DND-41 (cell line): ENCODE results near the gene GTF2H4.
"Not testable (repeated sequence)": the region's sequence is repeated elsewhere in the genome, so short reads cannot be mapped to it uniquely, and the experiment has no call there.

Experiments used
- ATAC-seq: fragments of 200-7000 bp; cut with Tn5 transposase; 3 replicates; pipeline ENCODE4 v1.9.1; 2021; ENCODE audit warnings: low read depth; ENCODE audit not compliant: insufficient read depth
- DNase-seq: peaks from one replicate; pipeline ENCODE4 v3.0.0-alpha.2; 2020
- H2AFZ ChIP-seq: 2 replicates; pipeline ENCODE4 v1.6.0; 2012; ENCODE audit warnings: low read depth, low read length
- H3K27ac ChIP-seq: 2 replicates; pipeline ENCODE4 v1.5.1; 2012; ENCODE audit warnings: low read length, inconsistent platforms
- H3K27me3 ChIP-seq: fragments of 200-600 bp; sonication (generic); 2 replicates; pipeline ENCODE4 v1.6.0; 2012; ENCODE audit warnings: low read length, mild to moderate bottlenecking, inconsistent platforms; ENCODE audit not compliant: insufficient read depth, poor library complexity
- H3K36me3 ChIP-seq: 2 replicates; pipeline ENCODE4 v1.5.1; 2012; ENCODE audit warnings: low read length, inconsistent platforms; ENCODE audit not compliant: insufficient read depth
- H3K4me1 ChIP-seq: 2 replicates; pipeline ENCODE4 v1.5.1; 2012; ENCODE audit warnings: mild to moderate bottlenecking, low read length; ENCODE audit not compliant: insufficient read depth
- H3K4me2 ChIP-seq: 2 replicates; pipeline ENCODE4 v1.6.0; 2012; ENCODE audit warnings: mild to moderate bottlenecking, moderate library complexity, low read length, inconsistent platforms; ENCODE audit not compliant: insufficient read depth
- H3K4me3 ChIP-seq, 2 experiments: fragments of 200-600 bp in 1 of 2; shearing (Covaris generic) in 1 of 2; 2 replicates each; pipeline ENCODE4 v1.5.1; 2012 to 2016; ENCODE audit warnings: inconsistent platforms in 2 of 2, low read length in 2 of 2, mild to moderate bottlenecking in 2 of 2, low read depth in 1 of 2, moderate library complexity in 1 of 2
- H3K79me2 ChIP-seq: 2 replicates; pipeline ENCODE4 v1.6.0; 2012; ENCODE audit warnings: low read length, inconsistent platforms; ENCODE audit not compliant: insufficient read depth
- H3K9ac ChIP-seq: 2 replicates; pipeline ENCODE4 v1.6.0; 2012; ENCODE audit warnings: low read depth, mild to moderate bottlenecking, inconsistent platforms, low read length, moderate library complexity
- H3K9me3 ChIP-seq: 2 replicates; pipeline ENCODE4 v1.5.1; 2012; ENCODE audit warnings: low read length, moderate library complexity, mild to moderate bottlenecking, inconsistent platforms; ENCODE audit not compliant: insufficient read depth, severe bottlenecking
- H4K20me1 ChIP-seq: 2 replicates; pipeline ENCODE4 v1.6.0; 2012; ENCODE audit warnings: low read length; ENCODE audit not compliant: insufficient read depth
- EZH2 ChIP-seq: IDR thresholded peaks from 3 replicates; pipeline ENCODE4 v1.6.1; 2012; ENCODE audit warnings: borderline replicate concordance, low read depth, mild to moderate bottlenecking, moderate library complexity, low read length, inconsistent platforms; ENCODE audit not compliant: severe bottlenecking
- TF ChIP-seq, protein P1 (sequence below): IDR thresholded peaks from 2 replicates; pipeline ENCODE4 v1.5.1; 2012; ENCODE audit warnings: borderline replicate concordance, low read length, moderate library complexity, mild to moderate bottlenecking; ENCODE audit not compliant: poor library complexity, severe bottlenecking; ENCODE audit errors: extremely low read depth

Gene GTF2H4

DNA sequence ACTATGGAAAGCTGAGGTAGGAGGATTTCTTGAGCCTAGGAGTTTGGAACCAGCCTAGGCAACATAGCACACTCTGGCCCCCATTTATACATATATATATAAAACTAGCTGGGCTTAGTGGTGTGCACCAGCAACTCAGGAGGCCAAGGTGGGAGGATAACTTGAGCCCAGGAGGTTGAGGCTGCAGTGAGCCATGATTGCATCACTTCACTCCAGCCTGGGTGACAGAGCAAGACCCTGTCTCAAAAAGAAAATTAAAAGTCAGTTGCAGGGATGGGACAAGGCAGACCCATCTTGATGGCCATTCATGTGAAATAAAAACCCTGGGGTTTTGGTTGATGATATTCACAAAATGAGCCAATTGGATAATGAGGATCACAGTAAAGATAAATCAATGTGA, 6.6 kb upstream of the GTF2H4 start:
- no peaks in the 10 kb centered on the region for H3K4me1 ChIP-seq
- H3K9ac ChIP-seq = no peak overlapping the region
- H3K36me3 ChIP-seq = peaks cover 29% of the 10 kb centered on the region
- no peaks in the 10 kb centered on the region for H3K9me3 ChIP-seq
- H3K27me3 ChIP-seq = no peaks in the 10 kb centered on the region
- no peak overlapping the region for H3K4me2 ChIP-seq
- DNase-seq = no peak
- no peak overlapping the region for H2AFZ ChIP-seq
- no peak for ATAC-seq
- H4K20me1 ChIP-seq = no peaks in the 10 kb centered on the region
- H3K27ac ChIP-seq = no peak overlapping the region
- no peaks in the 10 kb centered on the region for H3K79me2 ChIP-seq
- no peak overlapping the region for H3K4me3 ChIP-seq
- TF ChIP-seq EZH2 = no peak
- TF ChIP-seq, protein P1, sequence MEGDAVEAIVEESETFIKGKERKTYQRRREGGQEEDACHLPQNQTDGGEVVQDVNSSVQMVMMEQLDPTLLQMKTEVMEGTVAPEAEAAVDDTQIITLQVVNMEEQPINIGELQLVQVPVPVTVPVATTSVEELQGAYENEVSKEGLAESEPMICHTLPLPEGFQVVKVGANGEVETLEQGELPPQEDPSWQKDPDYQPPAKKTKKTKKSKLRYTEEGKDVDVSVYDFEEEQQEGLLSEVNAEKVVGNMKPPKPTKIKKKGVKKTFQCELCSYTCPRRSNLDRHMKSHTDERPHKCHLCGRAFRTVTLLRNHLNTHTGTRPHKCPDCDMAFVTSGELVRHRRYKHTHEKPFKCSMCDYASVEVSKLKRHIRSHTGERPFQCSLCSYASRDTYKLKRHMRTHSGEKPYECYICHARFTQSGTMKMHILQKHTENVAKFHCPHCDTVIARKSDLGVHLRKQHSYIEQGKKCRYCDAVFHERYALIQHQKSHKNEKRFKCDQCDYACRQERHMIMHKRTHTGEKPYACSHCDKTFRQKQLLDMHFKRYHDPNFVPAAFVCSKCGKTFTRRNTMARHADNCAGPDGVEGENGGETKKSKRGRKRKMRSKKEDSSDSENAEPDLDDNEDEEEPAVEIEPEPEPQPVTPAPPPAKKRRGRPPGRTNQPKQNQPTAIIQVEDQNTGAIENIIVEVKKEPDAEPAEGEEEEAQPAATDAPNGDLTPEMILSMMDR = no peak

DNA sequence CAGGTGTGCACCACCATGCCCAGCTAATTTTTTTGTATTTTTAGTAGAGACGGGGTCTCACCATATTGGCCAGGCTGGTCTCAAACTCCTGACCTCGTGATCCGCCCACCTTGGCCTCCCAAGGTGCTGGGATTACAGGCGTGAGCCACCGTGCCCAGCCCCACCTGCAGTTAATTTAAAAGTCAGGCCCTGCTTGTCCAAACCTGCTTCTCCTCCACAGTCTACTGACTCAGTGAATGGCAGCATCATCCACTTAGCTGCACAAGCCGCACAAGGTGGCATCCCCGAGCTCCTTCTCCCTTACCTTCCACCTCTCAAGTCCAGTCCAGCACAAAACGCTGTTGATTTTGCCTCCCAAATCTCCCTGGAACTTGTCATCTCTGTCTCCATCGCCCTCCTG, 5.8 kb upstream of the GTF2H4 start:
- H3K9me3 ChIP-seq, ATAC-seq, H3K27me3 ChIP-seq, H3K79me2 ChIP-seq, H3K4me3 ChIP-seq, H2AFZ ChIP-seq, DNase-seq, H3K4me1 ChIP-seq, H3K4me2 ChIP-seq, H4K20me1 ChIP-seq, H3K27ac ChIP-seq, H3K9ac ChIP-seq: not testable (repeated sequence)
- peaks cover 23% of the 10 kb centered on the region for H3K36me3 ChIP-seq

DNA sequence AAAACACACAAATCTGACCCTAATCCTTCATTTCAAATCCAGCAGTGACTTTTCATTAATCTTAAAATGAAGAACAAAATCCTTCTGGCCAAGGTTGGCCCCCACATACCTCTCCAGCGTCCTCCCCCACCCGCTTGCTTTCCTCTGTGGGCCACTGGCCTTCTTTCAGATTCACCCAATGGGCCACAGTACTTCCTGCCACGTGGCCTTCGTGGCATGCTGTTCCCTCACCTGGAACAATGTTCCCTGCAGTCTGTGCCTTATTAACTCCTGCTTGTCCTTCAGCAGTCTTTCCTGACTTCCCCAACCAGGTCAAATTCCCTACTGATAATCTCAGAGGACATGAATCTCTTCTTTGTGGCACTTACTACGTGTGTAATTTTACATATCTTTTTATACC, 5.3 kb upstream of the GTF2H4 start:
- no peak overlapping the region for H3K4me2 ChIP-seq
- no peaks in the 10 kb centered on the region for H4K20me1 ChIP-seq
- no peaks in the 10 kb centered on the region for H3K9me3 ChIP-seq
- TF ChIP-seq, protein P1 = no peak
- TF ChIP-seq EZH2 = no peak
- no peak overlapping the region for H3K4me3 ChIP-seq
- H3K79me2 ChIP-seq = no peaks in the 10 kb centered on the region
- peaks cover 18% of the 10 kb centered on the region for H3K36me3 ChIP-seq
- H3K27ac ChIP-seq = no peak overlapping the region
- peaks cover 7% of the 10 kb centered on the region for H3K4me1 ChIP-seq
- H3K27me3 ChIP-seq = no peaks in the 10 kb centered on the region
- H2AFZ ChIP-seq = no peak overlapping the region
- DNase-seq = no peak
- no peak for ATAC-seq
- no peak overlapping the region for H3K9ac ChIP-seq

DNA sequence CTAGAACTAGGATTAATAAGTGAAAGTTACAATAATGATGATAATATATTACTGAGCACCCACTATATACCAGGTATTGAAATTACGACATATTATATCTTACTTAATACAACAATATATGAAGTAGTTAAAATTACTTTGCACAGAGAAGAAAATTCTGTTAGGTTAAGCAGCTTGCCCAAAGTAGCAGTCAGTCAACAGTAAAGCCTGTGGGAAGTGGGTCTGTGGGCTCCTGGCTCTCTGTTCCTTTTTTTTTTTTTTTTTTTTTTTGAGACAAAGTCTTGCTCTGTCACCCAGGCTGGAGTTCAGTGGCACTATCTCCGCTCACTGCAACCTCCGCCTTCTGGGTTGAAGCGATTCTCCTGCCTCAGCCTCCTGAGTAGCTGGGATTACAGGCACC, 4.8 kb upstream of the GTF2H4 start:
- Histone ChIP-seq H3K9me3 (no peaks in the 10 kb centered on the region), H3K27me3 (no peaks in the 10 kb centered on the region), H3K27ac (no peak overlapping the region), H3K4me1 (peaks cover 8% of the 10 kb centered on the region), H3K4me2 (no peak overlapping the region), H3K36me3 (peaks cover 13% of the 10 kb centered on the region), H3K4me3 (no peak overlapping the region), H4K20me1 (no peaks in the 10 kb centered on the region), H2AFZ (no peak overlapping the region), H3K9ac (no peak overlapping the region), H3K79me2 (peaks cover 3% of the 10 kb centered on the region)
- DNase-seq (no peak), ATAC-seq (no peak)
- TF ChIP-seq, protein P1 = no peak
- TF ChIP-seq EZH2 = no peak

DNA sequence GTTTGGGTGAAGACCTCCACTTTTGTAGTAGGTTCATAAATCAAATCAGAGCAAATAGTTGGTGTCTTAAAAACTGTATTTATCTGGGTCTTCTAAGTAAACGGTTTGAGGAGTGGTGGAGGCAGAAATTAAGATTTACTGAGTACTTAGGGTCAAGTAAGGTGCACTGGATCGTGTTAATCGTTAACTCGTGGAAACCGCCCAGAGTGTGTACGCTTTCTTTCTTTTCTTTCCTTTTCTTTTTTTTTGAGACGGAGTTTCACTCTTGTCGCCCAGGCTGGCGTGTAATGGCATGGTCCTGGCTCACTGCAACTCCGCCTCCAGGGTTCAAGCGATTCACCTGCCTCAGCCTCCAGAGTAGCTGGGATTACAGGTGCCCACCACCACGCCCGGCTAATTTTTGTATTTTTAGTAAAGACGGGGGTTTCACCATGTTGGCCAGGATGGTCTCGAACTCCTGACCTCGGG, 683 bp upstream of the GTF2H4 start:
- Histone ChIP-seq H2AFZ (peak overlapping the region; percentile 88), H3K9ac (peak overlapping the region; percentile 84), H3K79me2 (peaks cover 24% of the 10 kb centered on the region), H3K36me3 (peaks cover 30% of the 10 kb centered on the region), H3K4me2 (peak overlapping the region; percentile 74), H3K27ac (peak overlapping the region; percentile 70), H3K4me1 (peaks cover 31% of the 10 kb centered on the region), H3K4me3 (peak overlapping the region; percentile 95 to 97; a peak in 3 of 4 replicates)
- not testable (repeated sequence) for DNase-seq, H4K20me1 ChIP-seq, H3K9me3 ChIP-seq, ATAC-seq, H3K27me3 ChIP-seq
